Activated B cell treated with CpG ODN at 0.5 μM for 24 hours (primary cell): ENCODE results near the gene CAMK2A. TPM values are rescaled to one million over a fixed set of nuclear protein-coding genes. Genes with fewer than 3 reads are reported as not detected.

Experiments
- ATAC-seq: fragments of 200-7000 bp; cut with Tn5 transposase; one replicate; pipeline ENCODE4 v1.10.0; 2021; ENCODE audit warnings: low read depth, mild to moderate bottlenecking, moderate library complexity
- CTCF ChIA-PET: fragments of 350-600 bp; sonication (Branson Sonifier 250); formaldehyde crosslinking; loops from one replicate; lab custom pipeline; 2021; ENCODE audit warnings: antibody characterized with exemption; lab: Charles Lee
- POLR2A ChIA-PET: fragments of 350-600 bp; sonication (Branson Sonifier 250); formaldehyde crosslinking; loops from one replicate; lab custom pipeline; 2021; ENCODE audit warnings: antibody characterized with exemption; lab: Charles Lee
- DNase-seq: peaks from one replicate; pipeline ENCODE4 v3.0.0; 2022
- H3K27ac Mint-ChIP-seq: one replicate; pipeline ENCODE4 v1.8.0; 2020; ENCODE audit warnings: mixed read lengths
- H3K27me3 Mint-ChIP-seq: one replicate; pipeline ENCODE4 v1.8.0; 2021; ENCODE audit warnings: mixed read lengths
- H3K36me3 Mint-ChIP-seq: one replicate; pipeline ENCODE4 v1.8.0; 2021; ENCODE audit warnings: low read depth, mixed read lengths
- H3K4me1 Mint-ChIP-seq: one replicate; pipeline ENCODE4 v1.8.0; 2021; ENCODE audit warnings: mixed read lengths
- H3K4me3 Mint-ChIP-seq: one replicate; pipeline ENCODE4 v1.8.0; 2020; ENCODE audit warnings: mild to moderate bottlenecking, mixed read lengths
- H3K9me3 Mint-ChIP-seq: one replicate; pipeline ENCODE4 v1.8.0; 2020; ENCODE audit warnings: mixed read lengths
- intact Hi-C: fragments of 100-400 bp; cut with micrococcal nuclease; formaldehyde crosslinking; loops from one replicate; pipeline ENCODE4 v1.15.1; 2024
- total RNA-seq: library from RNA; stranded (reverse); gene quantifications from 2 replicates; pipeline ENCODE4 v1.2.3, GENCODE V29; 2022
- TF ChIP-seq, protein P1 (sequence below): fragments of 200-600 bp; IDR thresholded peaks from one replicate; pipeline ENCODE4 v1.8.0; 2022; ENCODE audit warnings: antibody characterized with exemption, mild to moderate bottlenecking

Gene CAMK2A
- total RNA-seq, 1 donor from 2014 or later, result not detected

DNA sequence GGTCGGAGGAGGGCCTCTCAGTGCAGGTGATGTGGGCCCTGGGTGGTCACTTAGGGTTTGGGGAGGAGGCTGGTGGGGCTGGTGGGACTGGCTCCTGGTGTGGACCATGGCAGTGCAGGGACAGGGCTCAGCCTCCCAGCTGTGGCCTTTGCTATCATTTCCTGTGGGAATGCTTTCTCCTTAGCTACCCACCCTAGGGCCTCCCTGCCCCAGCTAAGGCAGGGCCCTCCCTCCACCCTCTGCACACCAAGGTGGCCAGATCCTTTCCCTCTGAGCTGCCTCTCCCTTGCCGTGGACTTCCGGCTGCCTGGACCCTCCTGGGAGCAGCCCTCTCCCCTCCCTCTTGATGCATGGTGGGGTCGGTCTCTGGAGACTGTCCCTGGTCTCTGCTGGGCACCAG, 35.9 kb upstream of the CAMK2A start:
- TF ChIP-seq, protein P1, sequence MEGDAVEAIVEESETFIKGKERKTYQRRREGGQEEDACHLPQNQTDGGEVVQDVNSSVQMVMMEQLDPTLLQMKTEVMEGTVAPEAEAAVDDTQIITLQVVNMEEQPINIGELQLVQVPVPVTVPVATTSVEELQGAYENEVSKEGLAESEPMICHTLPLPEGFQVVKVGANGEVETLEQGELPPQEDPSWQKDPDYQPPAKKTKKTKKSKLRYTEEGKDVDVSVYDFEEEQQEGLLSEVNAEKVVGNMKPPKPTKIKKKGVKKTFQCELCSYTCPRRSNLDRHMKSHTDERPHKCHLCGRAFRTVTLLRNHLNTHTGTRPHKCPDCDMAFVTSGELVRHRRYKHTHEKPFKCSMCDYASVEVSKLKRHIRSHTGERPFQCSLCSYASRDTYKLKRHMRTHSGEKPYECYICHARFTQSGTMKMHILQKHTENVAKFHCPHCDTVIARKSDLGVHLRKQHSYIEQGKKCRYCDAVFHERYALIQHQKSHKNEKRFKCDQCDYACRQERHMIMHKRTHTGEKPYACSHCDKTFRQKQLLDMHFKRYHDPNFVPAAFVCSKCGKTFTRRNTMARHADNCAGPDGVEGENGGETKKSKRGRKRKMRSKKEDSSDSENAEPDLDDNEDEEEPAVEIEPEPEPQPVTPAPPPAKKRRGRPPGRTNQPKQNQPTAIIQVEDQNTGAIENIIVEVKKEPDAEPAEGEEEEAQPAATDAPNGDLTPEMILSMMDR, result no peak
- Mint-ChIP-seq H3K27ac (no peak overlapping the region), H3K4me1 (no peaks in the 10 kb centered on the region), H3K9me3 (no peaks in the 10 kb centered on the region), H3K36me3 (no peaks in the 10 kb centered on the region), H3K27me3 (peaks cover 7% of the 10 kb centered on the region), H3K4me3 (no peak overlapping the region)
- POLR2A ChIA-PET, result no interaction called here
- CTCF ChIA-PET, result no interaction called here
- no peak for ATAC-seq
- intact Hi-C loops, result no loop called here
- no peak for DNase-seq

DNA sequence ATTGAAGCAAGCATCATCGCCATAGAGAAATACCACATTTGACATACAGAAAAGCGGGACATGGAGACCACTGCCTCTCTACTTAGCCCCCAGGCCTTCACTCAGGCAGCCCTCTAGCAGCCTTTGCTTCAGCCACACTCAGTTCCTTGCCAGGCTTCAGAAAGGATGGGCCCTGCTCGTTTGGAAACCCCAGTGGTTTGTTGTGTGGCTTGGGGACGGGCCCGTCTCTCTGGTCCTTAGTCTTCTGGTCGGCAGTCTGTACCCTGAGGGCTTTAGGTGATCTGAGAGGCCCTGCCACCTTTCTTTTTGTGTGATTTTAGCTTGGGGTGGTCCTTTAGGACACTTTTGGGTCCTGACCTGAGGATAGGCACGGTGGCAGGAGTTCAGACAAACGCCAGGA, 34.2 kb upstream of the CAMK2A start:
- POLR2A ChIA-PET, result no interaction called here
- DNase-seq, result no peak
- TF ChIP-seq, protein P1, result no peak
- no peaks in the 10 kb centered on the region for H3K9me3 Mint-ChIP-seq
- no peak overlapping the region for H3K4me3 Mint-ChIP-seq
- intact Hi-C loops, result no loop called here
- ATAC-seq, result no peak
- CTCF ChIA-PET, result no interaction called here
- H3K4me1 Mint-ChIP-seq, result no peaks in the 10 kb centered on the region
- H3K27me3 Mint-ChIP-seq, result peaks cover 7% of the 10 kb centered on the region
- H3K36me3 Mint-ChIP-seq, result no peaks in the 10 kb centered on the region
- no peak overlapping the region for H3K27ac Mint-ChIP-seq

DNA sequence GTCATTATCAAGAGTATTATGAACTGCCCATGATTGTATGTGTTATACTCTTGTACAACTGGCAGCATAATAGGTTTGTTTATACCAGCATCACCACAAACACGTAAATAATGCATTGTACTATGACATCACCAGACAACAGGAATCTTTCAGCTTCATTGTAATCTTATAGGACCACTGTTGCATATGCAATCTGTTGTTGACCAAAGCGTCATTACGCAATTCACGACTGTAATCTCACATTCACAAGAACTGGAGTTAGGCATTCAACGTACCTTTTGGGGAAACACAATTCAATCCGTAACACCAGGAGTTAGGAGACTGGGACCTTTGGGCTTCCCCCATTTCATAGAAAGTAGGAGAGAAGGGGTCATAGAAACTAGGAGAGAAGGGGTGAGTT, 33.5 kb upstream of the CAMK2A start:
- intact Hi-C loops, result no loop called here
- DNase-seq (no peak), ATAC-seq (no peak)
- no peaks in the 10 kb centered on the region for H3K9me3 Mint-ChIP-seq
- H3K4me3 Mint-ChIP-seq, result no peak overlapping the region
- POLR2A ChIA-PET, result no interaction called here
- CTCF ChIA-PET, result no interaction called here
- H3K4me1 Mint-ChIP-seq, result no peaks in the 10 kb centered on the region
- H3K36me3 Mint-ChIP-seq, result no peaks in the 10 kb centered on the region
- peaks cover 11% of the 10 kb centered on the region for H3K27me3 Mint-ChIP-seq
- no peak overlapping the region for H3K27ac Mint-ChIP-seq
- TF ChIP-seq, protein P1, result no peak

DNA sequence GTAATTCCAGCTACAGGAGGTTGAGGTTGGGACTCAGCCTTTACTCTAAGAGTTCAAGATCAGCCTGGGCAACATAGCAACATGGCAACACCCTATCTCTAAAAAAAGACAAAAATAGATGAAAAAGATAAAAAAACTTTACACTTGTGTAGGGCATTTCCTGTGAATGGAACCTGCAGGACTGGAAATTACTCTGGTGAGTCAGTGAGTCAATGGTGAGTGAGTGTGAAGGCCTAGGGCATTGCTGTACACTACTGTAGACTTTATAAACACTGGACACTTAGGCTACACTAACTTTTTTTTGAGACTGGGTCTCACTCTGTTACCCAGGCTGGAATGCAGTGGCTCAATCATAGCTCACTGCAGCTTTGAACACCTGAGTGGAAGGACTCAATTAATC, 32.6 kb upstream of the CAMK2A start:
- CTCF ChIA-PET, result no interaction called here
- Mint-ChIP-seq H3K27me3 (peaks cover 12% of the 10 kb centered on the region), H3K4me3 (no peak overlapping the region), H3K36me3 (no peaks in the 10 kb centered on the region), H3K9me3 (no peaks in the 10 kb centered on the region), H3K27ac (no peak overlapping the region), H3K4me1 (no peaks in the 10 kb centered on the region)
- intact Hi-C loops, result no loop called here
- TF ChIP-seq, protein P1, result no peak
- no peak for DNase-seq
- no peak for ATAC-seq
- POLR2A ChIA-PET, result no interaction called here

DNA sequence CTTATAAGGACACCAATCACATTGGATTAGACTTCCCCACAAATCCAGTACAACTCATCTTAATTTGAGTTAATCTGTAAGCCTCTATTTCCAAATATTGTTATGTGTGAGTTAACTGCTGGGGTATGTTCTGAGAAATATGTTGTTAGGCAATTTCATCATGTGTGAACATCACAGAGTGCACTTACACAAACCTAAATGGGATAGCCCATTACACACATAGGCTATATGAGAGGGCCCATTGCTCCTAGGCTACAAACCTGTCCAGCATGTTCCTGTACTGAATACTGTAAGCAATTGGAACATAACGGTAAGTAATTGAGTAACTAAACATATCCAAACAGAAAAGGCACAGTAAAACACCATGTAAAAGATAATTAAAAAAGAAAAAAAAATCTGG, 32.2 kb upstream of the CAMK2A start:
- no peak for ATAC-seq
- Mint-ChIP-seq H3K36me3 (no peaks in the 10 kb centered on the region), H3K4me3 (no peak overlapping the region), H3K27ac (no peak overlapping the region), H3K27me3 (peaks cover 12% of the 10 kb centered on the region), H3K9me3 (no peaks in the 10 kb centered on the region), H3K4me1 (no peaks in the 10 kb centered on the region)
- intact Hi-C loops, result no loop called here
- DNase-seq, result no peak
- CTCF ChIA-PET, result no interaction called here
- TF ChIP-seq, protein P1, result no peak
- POLR2A ChIA-PET, result no interaction called here
